SU-DHL-6 (cell line): ENCODE data around the gene MAP1B.

Experiments
- H2AFZ ChIP-seq: fragments of 200-600 bp; sonication (generic); 2 replicates; pipeline ENCODE4 v1.6.1; 2014; ENCODE audit warnings: low read depth, mild to moderate bottlenecking, moderate library complexity, mixed read lengths, antibody characterized with exemption, low read length; ENCODE audit not compliant: severe bottlenecking
- H3F3A ChIP-seq: fragments of 200-600 bp; shearing (Covaris generic); 2 replicates; pipeline ENCODE4 v1.6.0; 2016; ENCODE audit warnings: antibody characterized with exemption, mild to moderate bottlenecking; ENCODE audit not compliant: insufficient read depth
- H3K27ac ChIP-seq: fragments of 200-600 bp; sonication (generic); 2 replicates; pipeline ENCODE4 v1.5.1; 2016; ENCODE audit warnings: low read depth, mild to moderate bottlenecking, low read length, moderate library complexity, mixed read lengths
- H3K27me3 ChIP-seq: fragments of 200-600 bp; sonication (generic), shearing (Covaris generic); 2 replicates; pipeline ENCODE4 v1.6.0; 2014; ENCODE audit warnings: mild to moderate bottlenecking, low read length
- H3K36me3 ChIP-seq: fragments of 200-600 bp; sonication (generic); 2 replicates; pipeline ENCODE4 v1.6.1; 2014; ENCODE audit warnings: mild to moderate bottlenecking, low read length, mixed read lengths
- H3K4me2 ChIP-seq: fragments of 300-600, 200-600 bp; shearing (Covaris generic), sonication (generic); 2 replicates; pipeline ENCODE4 v1.6.0; 2014; ENCODE audit warnings: low read length, low read depth, mild to moderate bottlenecking; ENCODE audit not compliant: poor library complexity, severe bottlenecking
- H3K4me3 ChIP-seq: fragments of 200-600 bp; sonication (generic); 2 replicates; pipeline ENCODE4 v1.5.1; 2014; ENCODE audit warnings: antibody characterized with exemption, low read length, mild to moderate bottlenecking, mixed read lengths; ENCODE audit not compliant: insufficient read depth, poor library complexity, severe bottlenecking
- H3K79me2 ChIP-seq: fragments of 200-600 bp; sonication (generic); 2 replicates; pipeline ENCODE4 v1.6.1; 2014; ENCODE audit warnings: mild to moderate bottlenecking, low read length, moderate library complexity; ENCODE audit not compliant: insufficient read depth
- H3K9ac ChIP-seq: fragments of 200-600 bp; sonication (generic); 2 replicates; pipeline ENCODE4 v1.7.0; 2014; ENCODE audit warnings: mild to moderate bottlenecking, low read length
- H3K9me2 ChIP-seq: fragments of 200-600 bp; sonication (generic); replicated peaks from 2 replicates; pipeline ENCODE4 v1.6.1; 2014; ENCODE audit warnings: low read length; ENCODE audit not compliant: insufficient read depth
- H3K9me3 ChIP-seq: fragments of 200-600 bp; sonication (generic); 2 replicates; pipeline ENCODE4 v1.6.1; 2014; ENCODE audit warnings: low read length, mixed read lengths; ENCODE audit not compliant: insufficient read depth
- H4K20me1 ChIP-seq: fragments of 200-600 bp; sonication (generic); 2 replicates; pipeline ENCODE4 v1.6.1; 2014; ENCODE audit warnings: low read depth, mild to moderate bottlenecking, antibody characterized with exemption, low read length, moderate library complexity, mixed read lengths
- EZH2phosphoT487 ChIP-seq: fragments of 200-600 bp; sonication (generic), shearing (Covaris generic); conservative IDR thresholded peaks from 2 replicates; pipeline ENCODE4 v1.6.1; 2018; ENCODE audit warnings: mild to moderate bottlenecking, antibody characterized with exemption, low read length, moderate library complexity, mixed read lengths
- TF ChIP-seq, protein P1 (sequence below): fragments of 200-600 bp; sonication (generic); IDR thresholded peaks from one replicate; pipeline ENCODE4 v1.5.1; 2017; ENCODE audit warnings: antibody characterized with exemption, mild to moderate bottlenecking, low read length, moderate library complexity; ENCODE audit not compliant: insufficient read depth, poor library complexity, severe bottlenecking

The MAP1B gene

GRCh38 chr5:72233835-72234234, 126.6 kb downstream of the MAP1B start:
- H3K27me3 ChIP-seq = no peaks in the 10 kb centered on the region
- H3K9me2 ChIP-seq = no peaks in the 10 kb centered on the region
- H3K79me2 ChIP-seq = 0 out of 2 replicates have a peak, but pooled peaks cover 4% of the 10 kb centered on the region
- peaks cover 4% of the 10 kb centered on the region; the same call in 1 of the 2 replicates for H3F3A ChIP-seq
- TF ChIP-seq, protein P1, sequence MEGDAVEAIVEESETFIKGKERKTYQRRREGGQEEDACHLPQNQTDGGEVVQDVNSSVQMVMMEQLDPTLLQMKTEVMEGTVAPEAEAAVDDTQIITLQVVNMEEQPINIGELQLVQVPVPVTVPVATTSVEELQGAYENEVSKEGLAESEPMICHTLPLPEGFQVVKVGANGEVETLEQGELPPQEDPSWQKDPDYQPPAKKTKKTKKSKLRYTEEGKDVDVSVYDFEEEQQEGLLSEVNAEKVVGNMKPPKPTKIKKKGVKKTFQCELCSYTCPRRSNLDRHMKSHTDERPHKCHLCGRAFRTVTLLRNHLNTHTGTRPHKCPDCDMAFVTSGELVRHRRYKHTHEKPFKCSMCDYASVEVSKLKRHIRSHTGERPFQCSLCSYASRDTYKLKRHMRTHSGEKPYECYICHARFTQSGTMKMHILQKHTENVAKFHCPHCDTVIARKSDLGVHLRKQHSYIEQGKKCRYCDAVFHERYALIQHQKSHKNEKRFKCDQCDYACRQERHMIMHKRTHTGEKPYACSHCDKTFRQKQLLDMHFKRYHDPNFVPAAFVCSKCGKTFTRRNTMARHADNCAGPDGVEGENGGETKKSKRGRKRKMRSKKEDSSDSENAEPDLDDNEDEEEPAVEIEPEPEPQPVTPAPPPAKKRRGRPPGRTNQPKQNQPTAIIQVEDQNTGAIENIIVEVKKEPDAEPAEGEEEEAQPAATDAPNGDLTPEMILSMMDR = no peak
- TF ChIP-seq EZH2phosphoT487 = no peak
- H3K27ac ChIP-seq = peak overlapping the region; percentile 25; the same call in 1 of the 2 replicates
- no peak overlapping the region for H3K4me3 ChIP-seq
- H3K9me3 ChIP-seq = no peaks in the 10 kb centered on the region
- peaks cover 54% of the 10 kb centered on the region for H3K36me3 ChIP-seq
- H2AFZ ChIP-seq = no peak overlapping the region
- no peak overlapping the region for H3K9ac ChIP-seq
- H3K4me2 ChIP-seq = no peak overlapping the region
- H4K20me1 ChIP-seq = no peaks in the 10 kb centered on the region

- Histone ChIP-seq H3K79me2 (0 out of 2 replicates have a peak, but pooled peaks cover 4% of the 10 kb centered on the region), H3K27ac (peak overlapping the region; percentile 25; the same call in 1 of the 2 replicates), H3K4me3 (no peak overlapping the region), H3K9ac (no peak overlapping the region), H3K4me2 (no peak overlapping the region), H3K27me3 (no peaks in the 10 kb centered on the region), H2AFZ (no peak overlapping the region), H3K9me3 (no peaks in the 10 kb centered on the region), H3K36me3 (peaks cover 54% of the 10 kb centered on the region), H3K9me2 (no peaks in the 10 kb centered on the region), H4K20me1 (no peaks in the 10 kb centered on the region), H3F3A (peaks cover 4% of the 10 kb centered on the region; the same call in 1 of the 2 replicates)
- no peak for TF ChIP-seq EZH2phosphoT487
- TF ChIP-seq, protein P1 = no peak
These were observed 127.0 kb downstream of the MAP1B start for GRCh38 chr5:72234265-72234700.

DNA sequence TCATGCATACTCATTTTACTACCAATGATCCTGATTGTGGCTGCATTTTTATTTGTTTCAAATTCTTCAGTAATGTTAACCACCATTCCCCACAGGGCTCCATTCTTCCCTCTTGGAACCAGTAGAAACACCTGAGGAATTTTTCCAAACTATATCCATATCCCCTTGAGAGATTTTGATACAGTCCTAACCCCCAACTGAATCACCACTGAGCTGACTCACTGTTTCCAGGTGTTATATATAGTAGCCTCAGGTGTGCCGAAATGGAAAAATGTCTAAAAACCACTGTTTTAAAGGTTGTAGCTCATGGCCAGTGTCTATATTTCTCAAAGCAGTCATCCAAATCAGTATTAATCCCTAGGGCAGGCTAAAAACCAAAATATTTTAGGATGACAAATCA, 127.6 kb downstream of the MAP1B start:
- H3K27ac ChIP-seq = peak overlapping the region; percentile 25; the same call in 1 of the 2 replicates
- no peak overlapping the region for H2AFZ ChIP-seq
- H3K9me3 ChIP-seq = no peaks in the 10 kb centered on the region
- no peak overlapping the region for H3K4me3 ChIP-seq
- H3K9me2 ChIP-seq = no peaks in the 10 kb centered on the region
- peaks cover 4% of the 10 kb centered on the region; the same call in 1 of the 2 replicates for H3F3A ChIP-seq
- H3K79me2 ChIP-seq = 0 out of 2 replicates have a peak, but pooled peaks cover 4% of the 10 kb centered on the region
- no peaks in the 10 kb centered on the region for H4K20me1 ChIP-seq
- no peak overlapping the region for H3K4me2 ChIP-seq
- TF ChIP-seq, protein P1 = no peak
- TF ChIP-seq EZH2phosphoT487 = no peak
- H3K27me3 ChIP-seq = no peaks in the 10 kb centered on the region
- peaks cover 54% of the 10 kb centered on the region for H3K36me3 ChIP-seq
- H3K9ac ChIP-seq = no peak overlapping the region
